ENCODE measurements around the gene MYCBP2.
A peak's percentile ranks its signal among the peaks of the same experiment; 100 is the strongest.
"Not testable (repeated sequence)": the region's sequence is repeated elsewhere in the genome, so short reads cannot be mapped to it uniquely, and the experiment has no call there.

MYCBP2 gene

DNA sequence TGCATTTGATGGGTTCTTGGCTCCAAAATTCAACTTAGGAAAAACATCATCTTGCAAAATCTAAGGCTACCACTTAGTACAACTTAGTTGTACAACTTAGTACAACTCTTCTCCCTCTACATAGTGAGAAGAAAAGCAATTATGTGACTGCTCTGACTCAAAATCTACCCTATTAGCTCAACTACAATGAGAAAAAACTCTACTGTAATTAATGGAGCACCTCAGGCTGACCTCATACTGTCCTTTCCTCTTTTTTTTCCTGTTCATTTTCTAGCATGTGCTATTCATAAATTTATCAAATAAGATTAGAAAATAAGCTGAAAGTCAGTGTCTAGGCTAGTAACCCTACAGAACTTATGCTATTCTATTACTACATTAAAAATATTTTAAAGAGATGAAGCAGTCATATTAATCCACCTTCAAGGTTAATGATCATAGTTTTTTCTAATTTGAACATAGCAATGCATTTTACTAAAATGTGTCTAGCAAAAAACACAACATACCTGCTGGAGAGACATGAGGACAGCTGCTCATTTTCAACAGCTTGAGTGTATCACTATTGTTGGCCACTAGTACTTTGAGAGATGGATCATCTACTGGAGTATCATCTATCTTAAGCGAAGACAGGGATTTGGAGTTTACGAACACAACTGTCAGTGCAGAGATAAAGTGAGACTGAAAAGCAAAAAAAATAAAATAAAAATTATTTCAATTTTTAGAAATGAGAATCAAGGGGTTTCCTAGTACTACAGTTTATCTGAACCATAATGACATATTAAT lies 311.8 kb downstream of the MYCBP2 start:
- Histone ChIP-seq H3K27ac (no peak overlapping the region), H3K4me2 (no peak overlapping the region), H3K9me3 (replicated peaks in 1 of 11) (peaks cover 0 to 6% (median 0%) of the 10 kb centered on the region in 11 experiments; a peak in 4 of 22 replicates), H3K36me3 (peaks cover 84 to 100% (median 96%) of the 10 kb centered on the region in 11 experiments), H3K9ac (no peak overlapping the region), H3K4me3 (no peak overlapping the region), H4K20me1 (peaks cover 12 to 99% (median 58%) of the 10 kb centered on the region in 11 experiments; a peak in 21 of 22 replicates), H3K27me3 (no peaks in the 10 kb centered on the region), H3K4me1 (peaks cover 0 to 35% (median 0%) of the 10 kb centered on the region in 10 experiments; a peak in 4 of 20 replicates)
- no peak for TF ChIP-seq Cebpa-rat (IDR thresholded peaks at IDR 0.05)

DNA sequence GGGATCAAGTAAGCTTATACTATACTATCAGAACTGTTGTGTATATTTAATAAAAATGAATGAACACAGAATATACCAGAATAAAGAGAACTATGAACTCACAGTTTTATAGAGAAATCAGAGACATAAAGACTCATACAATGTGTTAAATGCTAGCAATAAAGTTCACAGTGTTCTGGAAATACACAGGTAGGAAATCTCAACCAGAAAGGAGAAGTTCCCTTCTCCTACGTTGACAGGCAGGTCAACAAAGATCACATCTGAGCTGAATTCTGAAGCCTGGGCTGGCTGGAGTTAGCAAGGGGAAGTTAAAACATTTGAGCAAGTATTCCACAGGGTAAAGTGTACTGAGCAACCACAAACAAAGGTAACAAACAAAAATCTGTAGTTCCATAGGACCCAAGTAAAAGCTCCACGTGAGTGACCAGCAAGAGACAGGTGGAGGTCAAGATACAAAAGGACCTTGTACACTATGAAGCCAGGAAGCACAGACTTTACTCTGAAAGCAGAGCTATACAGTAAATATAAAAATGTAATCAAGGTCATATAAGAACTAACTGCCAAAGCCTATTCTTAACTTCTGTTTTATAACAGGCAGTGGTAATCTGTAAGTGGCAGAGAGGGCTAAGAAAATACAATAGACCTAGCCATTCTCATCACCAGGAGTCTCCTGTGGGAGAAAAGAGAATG lies 312.9 kb downstream of the MYCBP2 start:
- Histone ChIP-seq H3K27ac (no peak overlapping the region), H3K36me3 (peaks cover 94 to 100% (median 98%) of the 10 kb centered on the region in 11 experiments)

DNA sequence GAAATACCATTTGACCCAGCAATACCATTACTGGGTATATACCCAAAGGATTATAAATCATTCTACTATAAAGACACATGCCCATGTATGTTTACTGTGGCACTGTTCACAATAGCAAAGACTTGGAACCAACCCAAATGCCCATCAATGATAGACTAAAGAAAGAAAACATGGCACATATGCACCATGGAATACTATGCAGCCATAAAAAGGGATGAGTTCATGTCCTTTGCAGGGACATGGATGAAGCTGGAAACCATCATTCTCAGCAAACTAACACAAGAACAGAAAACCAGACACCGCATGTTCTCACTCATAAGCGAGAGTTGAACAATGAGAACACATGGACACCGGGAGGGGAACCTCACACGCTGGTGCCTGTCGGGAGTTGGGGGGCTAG lies 317.2 kb downstream of the MYCBP2 start:
- peaks cover 0 to 10% (median 4%) of the 10 kb centered on the region in 11 experiments; a peak in 4 of 22 replicates for H3K9me3 ChIP-seq (replicated peaks in 1 of 11)
- not testable (repeated sequence) for H3K4me2 ChIP-seq, H3K4me1 ChIP-seq, H3K27ac ChIP-seq, H3K9ac ChIP-seq, H3K4me3 ChIP-seq, H3K27me3 ChIP-seq
- peaks cover 74 to 87% (median 85%) of the 10 kb centered on the region in 11 experiments for H3K36me3 ChIP-seq
- H4K20me1 ChIP-seq: peaks cover 10 to 99% (median 55%) of the 10 kb centered on the region in 11 experiments; a peak in 16 of 22 replicates

More for the DNA sequence above, 312.9 kb downstream of the MYCBP2 start:
- peaks cover 9 to 99% (median 50%) of the 10 kb centered on the region in 11 experiments; a peak in 17 of 22 replicates for H4K20me1 ChIP-seq
- H3K27me3 ChIP-seq: no peaks in the 10 kb centered on the region
- no peak overlapping the region for H3K4me3 ChIP-seq
- peaks cover 0 to 10% (median 4%) of the 10 kb centered on the region in 11 experiments; a peak in 4 of 22 replicates for H3K9me3 ChIP-seq (replicated peaks in 1 of 11)
- H3K4me1 ChIP-seq: peaks cover 0 to 28% (median 0%) of the 10 kb centered on the region in 10 experiments; a peak in 3 of 20 replicates
- no peak overlapping the region for H3K9ac ChIP-seq
- H3K4me2 ChIP-seq: no peak overlapping the region
- no peak for TF ChIP-seq Cebpa-rat (IDR thresholded peaks at IDR 0.05)

DNA sequence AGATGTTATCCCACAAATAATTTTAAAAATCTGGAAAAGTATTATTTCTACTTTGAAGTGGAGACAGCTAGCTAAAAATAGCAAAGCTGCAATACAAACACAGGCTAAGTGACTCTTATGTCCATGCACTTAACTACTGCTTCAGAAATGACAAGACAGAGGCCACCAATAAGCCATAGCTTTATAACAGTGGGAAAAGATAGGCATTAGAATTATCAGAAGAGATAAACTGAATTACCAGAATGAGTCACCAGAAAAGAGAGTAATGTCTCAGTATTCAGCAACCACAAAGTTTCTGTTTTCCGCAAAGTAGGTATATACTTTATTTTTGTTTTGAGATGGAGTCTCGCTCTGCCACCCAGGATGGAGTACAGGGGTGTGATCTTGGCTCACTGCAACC lies 317.9 kb downstream of the MYCBP2 start:
- Histone ChIP-seq H3K36me3 (peaks cover 67 to 87% (median 84%) of the 10 kb centered on the region in 11 experiments), H3K4me1 (0 out of 20 replicates have a peak, but pooled peaks cover 0 to 2% (median 0%) of the 10 kb centered on the region in 10 experiments), H3K27me3 (no peaks in the 10 kb centered on the region), H3K27ac (no peak overlapping the region), H3K4me2 (no peak overlapping the region), H3K9ac (no peak overlapping the region), H4K20me1 (peaks cover 12 to 99% (median 53%) of the 10 kb centered on the region in 11 experiments; a peak in 16 of 22 replicates), H3K9me3 (replicated peaks in 1 of 11) (peaks cover 0 to 10% (median 4%) of the 10 kb centered on the region in 11 experiments; a peak in 4 of 22 replicates), H3K4me3 (no peak overlapping the region)
- TF ChIP-seq Cebpa-rat (IDR thresholded peaks at IDR 0.05): no peak

DNA sequence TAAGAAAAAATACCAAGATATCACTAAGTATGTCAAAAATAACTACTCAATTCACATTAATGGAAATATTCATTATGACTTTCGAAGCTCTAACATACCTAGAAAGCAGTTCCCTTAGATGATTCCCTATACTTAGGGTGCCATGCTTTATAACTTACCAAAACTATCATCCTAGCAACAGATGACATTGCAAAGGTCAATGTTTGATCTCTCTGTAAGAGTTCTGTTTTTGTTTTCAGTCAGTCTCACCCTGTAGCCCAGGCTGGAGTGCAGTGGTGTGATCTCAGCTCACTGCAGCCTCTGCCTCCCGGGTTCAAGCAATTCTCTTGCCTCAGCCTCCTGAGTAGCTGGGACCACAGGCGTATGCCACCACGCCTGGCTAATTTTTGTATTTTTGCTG lies 318.6 kb downstream of the MYCBP2 start:
- not testable (repeated sequence) for H3K27me3 ChIP-seq, H3K4me2 ChIP-seq, H3K9ac ChIP-seq, H3K27ac ChIP-seq, H3K4me1 ChIP-seq, H3K4me3 ChIP-seq
- Histone ChIP-seq H3K36me3 (peaks cover 60 to 87% (median 82%) of the 10 kb centered on the region in 11 experiments), H3K9me3 (replicated peaks in 1 of 11) (peaks cover 0 to 10% (median 4%) of the 10 kb centered on the region in 11 experiments; a peak in 4 of 22 replicates), H4K20me1 (peaks cover 7 to 99% (median 55%) of the 10 kb centered on the region in 11 experiments; a peak in 17 of 22 replicates)

DNA sequence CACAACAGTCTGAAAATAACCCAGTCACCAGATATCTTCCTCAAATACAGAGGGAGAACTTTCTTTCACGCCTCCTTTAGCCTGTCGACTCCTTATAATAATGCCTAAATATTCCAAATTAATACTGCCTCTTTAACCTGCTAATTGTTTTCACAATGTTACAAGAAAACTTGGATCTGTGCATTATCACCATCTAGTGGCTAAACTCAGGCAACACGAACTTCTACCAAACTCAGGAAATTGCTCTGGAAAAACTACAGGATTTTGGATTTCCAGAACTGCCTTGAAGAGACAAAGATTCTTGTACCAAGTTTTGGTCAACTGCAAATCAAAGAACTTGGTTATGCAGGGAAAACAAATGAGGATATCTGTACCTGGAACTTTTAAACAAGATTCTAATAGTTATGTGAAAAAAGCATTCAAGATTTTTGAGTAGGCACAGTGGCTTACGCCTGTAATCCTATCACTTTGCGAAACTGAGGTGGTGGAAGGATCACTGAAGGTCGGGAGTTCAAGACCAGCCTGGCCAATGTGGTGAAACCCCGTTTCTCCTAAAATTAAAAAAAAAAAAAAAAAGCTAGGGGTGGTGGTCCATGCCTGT lies 324.2 kb downstream of the MYCBP2 start:
- Histone ChIP-seq H3K27ac (no peak overlapping the region), H3K36me3 (peaks cover 45 to 83% (median 66%) of the 10 kb centered on the region in 11 experiments), H3K4me1 (peaks cover 22 to 36% (median 30%) of the 10 kb centered on the region in 10 experiments), H3K9ac (peak overlapping the region in 1 of 11 experiments; percentile 18; a peak in 1 of 22 replicates), H3K4me2 (0 out of 22 replicates have a peak overlapping the region, but pooled peaks of 1 of the 11 experiments have one; percentile 50), H3K9me3 (replicated peaks in 1 of 11) (no peaks in the 10 kb centered on the region), H3K27me3 (no peaks in the 10 kb centered on the region), H4K20me1 (peaks cover 10 to 77% (median 32%) of the 10 kb centered on the region in 11 experiments; a peak in 14 of 22 replicates), H3K4me3 (no peak overlapping the region)
- TF ChIP-seq Cebpa-rat (IDR thresholded peaks at IDR 0.05): no peak

DNA sequence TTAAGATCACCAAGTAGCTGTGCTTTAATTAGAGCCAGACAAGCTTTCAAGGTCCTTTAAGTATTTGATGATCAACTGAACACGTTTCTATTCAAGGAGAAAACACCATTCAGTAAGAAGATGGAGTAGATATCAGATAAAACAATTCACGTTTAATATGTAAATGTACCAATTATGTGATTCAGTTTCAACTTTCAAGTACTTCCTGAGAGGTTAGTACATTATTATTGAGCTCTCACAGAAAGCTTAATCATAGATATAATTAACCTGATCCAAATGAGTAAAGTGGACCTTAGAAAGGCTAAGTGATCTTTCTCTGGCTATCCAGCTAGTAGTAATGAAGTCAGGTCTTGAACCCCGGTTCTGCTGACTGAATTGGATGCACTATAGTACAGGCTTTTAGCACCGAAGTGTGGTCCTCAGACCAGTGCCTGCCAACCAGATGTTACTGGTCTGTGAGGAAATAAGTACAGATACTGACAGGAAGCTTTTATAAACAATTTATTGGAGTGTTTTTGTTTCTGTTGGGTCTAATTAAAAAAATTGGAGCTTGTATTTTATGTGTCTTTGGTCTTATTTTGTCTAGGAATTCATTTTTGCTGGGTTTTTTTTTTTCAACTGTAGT lies 324.8 kb downstream of the MYCBP2 start:
- Histone ChIP-seq H4K20me1 (peaks cover 10 to 71% (median 26%) of the 10 kb centered on the region in 11 experiments; a peak in 14 of 22 replicates), H3K27me3 (no peaks in the 10 kb centered on the region), H3K9ac (peak overlapping the region in 2 of 11 experiments; percentile 10 to 18; a peak in 1 of 22 replicates), H3K9me3 (replicated peaks in 1 of 11) (no peaks in the 10 kb centered on the region), H3K36me3 (peaks cover 44 to 83% (median 65%) of the 10 kb centered on the region in 11 experiments), H3K4me3 (no peak overlapping the region), H3K27ac (no peak overlapping the region), H3K4me2 (peak overlapping the region in 4 of 11 experiments; percentile 0 to 50 (median 40); a peak in 2 of 22 replicates), H3K4me1 (peaks cover 22 to 36% (median 30%) of the 10 kb centered on the region in 10 experiments)
- no peak for TF ChIP-seq Cebpa-rat (IDR thresholded peaks at IDR 0.05)

DNA sequence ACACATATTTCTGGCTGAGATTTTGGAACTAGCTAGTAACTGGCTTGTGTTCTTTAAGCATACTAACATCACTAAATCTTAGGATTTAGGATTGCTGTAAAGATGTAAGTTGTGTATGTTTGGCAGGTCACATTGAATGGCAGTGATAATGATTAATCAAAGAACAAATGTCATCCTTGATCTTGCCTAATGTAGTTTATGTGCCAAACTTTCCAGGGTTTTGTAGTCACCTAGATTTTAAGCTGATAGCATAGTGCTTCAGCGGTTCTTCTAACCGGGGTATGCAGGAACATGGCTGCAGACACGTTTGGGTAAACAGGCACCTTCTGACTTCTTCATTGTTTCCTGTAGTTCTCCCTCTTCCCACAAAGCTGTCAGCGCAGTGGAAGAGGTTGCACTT lies 325.4 kb downstream of the MYCBP2 start:
- no peak for TF ChIP-seq Cebpa-rat (IDR thresholded peaks at IDR 0.05)
- Histone ChIP-seq H3K4me1 (peaks cover 22 to 37% (median 30%) of the 10 kb centered on the region in 10 experiments), H3K9me3 (replicated peaks in 1 of 11) (no peaks in the 10 kb centered on the region), H3K4me2 (peak overlapping the region in 3 of 11 experiments; percentile 0 to 41 (median 40); a peak in 3 of 22 replicates), H3K9ac (0 out of 22 replicates have a peak overlapping the region, but pooled peaks of 2 of the 11 experiments have one; percentile 10 to 18), H3K27me3 (no peaks in the 10 kb centered on the region), H3K36me3 (peaks cover 46 to 83% (median 66%) of the 10 kb centered on the region in 11 experiments), H4K20me1 (peaks cover 10 to 66% (median 23%) of the 10 kb centered on the region in 11 experiments; a peak in 13 of 22 replicates), H3K4me3 (no peak overlapping the region), H3K27ac (no peak overlapping the region)
